ENCODE results near the gene TEX2. TPM values are rescaled to one million over a fixed set of nuclear protein-coding genes. Genes with fewer than 3 reads are reported as not detected.

The TEX2 gene
- total RNA-seq, 8 experiments from 2014 or later = 13.9 to 50.9 (median 23.9) TPM

- peaks cover 5 to 12% of the 10 kb centered on the region in 2 donors for H3K4me1 ChIP-seq (replicated peaks in 1 of 2)
- 0 to 60% (median 42%) methylated on average over 1 to 3 of the region's 4 CpGs; no CpG with 5 or more reads in 2 of the 10 experiments for WGBS, 10 experiments
- H3K4me3 ChIP-seq = no peak overlapping the region
- ATAC-seq (replicated peaks in 6 of 8) = peak in 5 of 8 experiments; percentile 74 to 94 (median 91)
- in situ Hi-C loops (cut with MboI; ENCODE audit: low pct_unique_long_range_greater_than_20kb in 2 of 9, low sequenced_read_pairs in 9 of 9, unreplicated experiment in 9 of 9) = loop anchor here in 3 of 9 experiments (25.0 kb wide), 2 partner anchors 252 to 377 kb away; partner anchors contain the start of genes CSHL1 (in 1 of the 3) and GH1 (in 1 of the 3)
- H3K27ac ChIP-seq = no peak overlapping the region
Measured at GRCh38 chr17:64289741-64290141, 26.7 kb upstream of the TEX2 start.

DNA sequence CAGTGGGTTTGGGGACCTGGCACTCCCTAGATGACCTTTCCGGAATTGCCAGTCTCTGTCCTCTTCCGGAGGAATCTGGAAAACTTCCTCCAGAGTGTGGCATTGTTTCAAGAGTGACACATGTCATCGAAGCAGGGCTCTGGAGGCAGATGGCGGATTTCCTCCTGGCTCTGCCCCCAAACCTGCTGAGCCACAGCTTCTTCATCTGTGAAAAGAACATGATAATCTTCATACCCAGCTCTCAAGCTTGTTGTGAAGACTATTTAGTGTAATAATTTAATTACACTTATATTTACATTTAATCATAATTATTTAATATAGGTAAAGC, 19.7 kb upstream of the TEX2 start:
- no peak for ATAC-seq (replicated peaks in 6 of 8)
- Histone ChIP-seq H3K4me1 (replicated peaks in 1 of 2) (peaks cover 0 to under 1% of the 10 kb centered on the region in 2 donors), H3K27ac (no peak overlapping the region), H3K4me3 (no peak overlapping the region)
- in situ Hi-C loops (cut with MboI; ENCODE audit: low pct_unique_long_range_greater_than_20kb in 2 of 9, low sequenced_read_pairs in 9 of 9, unreplicated experiment in 9 of 9) = loop anchor here in 3 of 9 experiments (25.0 kb wide), 2 partner anchors 245 to 370 kb away; partner anchors contain the start of genes CSHL1 (in 1 of the 3) and GH1 (in 1 of the 3)
- WGBS, 10 experiments = 8 to 100% (median 76%) methylated on average over 1 to 4 of the region's 4 CpGs; no CpG with 5 or more reads in 7 of the 10 experiments

- peaks cover 0 to 6% of the 10 kb centered on the region in 2 donors for H3K4me1 ChIP-seq (replicated peaks in 1 of 2)
- no peak overlapping the region for H3K27ac ChIP-seq
- WGBS, 10 experiments = 0 to 31% (median 9%) methylated on average over 2 to 13 of the region's 19 CpGs; no CpG with 5 or more reads in 1 of the 10 experiments
- ATAC-seq (replicated peaks in 6 of 8) = peak; percentile 31 to 86 (median 50)
- in situ Hi-C loops (cut with MboI; ENCODE audit: low pct_unique_long_range_greater_than_20kb in 2 of 9, low sequenced_read_pairs in 9 of 9, unreplicated experiment in 9 of 9) = loop anchor here in 3 of 9 experiments (25.0 kb wide), 2 partner anchors 245 to 370 kb away; partner anchors contain the start of genes CSHL1 (in 1 of the 3) and GH1 (in 1 of the 3)
- no peak overlapping the region for H3K4me3 ChIP-seq
Measured at GRCh38 chr17:64281962-64282752, 19.1 kb upstream of the TEX2 start.

DNA sequence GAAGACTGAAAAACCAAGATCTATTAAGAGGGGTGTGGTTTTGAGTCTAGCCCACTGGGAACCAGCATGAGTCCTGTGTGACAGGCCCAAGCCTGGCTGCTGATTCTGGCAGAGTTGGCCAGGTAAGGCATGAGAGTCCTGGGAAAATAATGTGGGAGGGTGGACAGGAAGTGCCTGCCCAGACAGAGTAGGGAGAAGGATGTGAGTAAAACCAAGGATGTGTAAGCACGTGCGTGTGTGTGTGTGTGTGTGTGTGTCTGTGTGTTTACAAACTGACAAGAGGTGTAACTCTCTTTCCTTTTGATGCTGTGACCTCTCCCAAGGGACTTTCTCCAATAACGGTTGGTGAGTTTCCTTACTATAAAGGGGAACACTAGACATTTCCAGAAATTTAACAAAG, 15.6 kb upstream of the TEX2 start:
- H3K4me1 ChIP-seq (replicated peaks in 1 of 2) = peaks cover 0 to 8% of the 10 kb centered on the region in 2 donors

GRCh38 chr17:64277831-64278562, 14.9 kb upstream of the TEX2 start:
- WGBS, 10 experiments = 20 to 94% (median 63%) methylated on average over 1 to 6 of the region's 7 CpGs; no CpG with 5 or more reads in 1 of the 10 experiments
- no peak overlapping the region for H3K27ac ChIP-seq
- in situ Hi-C loops (cut with MboI; ENCODE audit: low pct_unique_long_range_greater_than_20kb in 2 of 9, low sequenced_read_pairs in 9 of 9, unreplicated experiment in 9 of 9) = loop anchor here in 3 of 9 experiments (5.0 to 25.0 kb wide), 3 partner anchors 126 to 366 kb away; partner anchors contain the start of genes CSHL1 (in 1 of the 3) and GH1 (in 1 of the 3)
- peaks cover 0 to 8% of the 10 kb centered on the region in 2 donors for H3K4me1 ChIP-seq (replicated peaks in 1 of 2)
- no peak overlapping the region for H3K4me3 ChIP-seq
- peak in 1 of 8 experiments; percentile 38 for ATAC-seq (replicated peaks in 6 of 8)

More for the DNA sequence above, 15.6 kb upstream of the TEX2 start:
- Histone ChIP-seq H3K27ac (no peak overlapping the region), H3K4me3 (no peak overlapping the region)
- WGBS, 10 experiments = 78 to 90% (median 81%) methylated on average over 1 to 3 of the region's 3 CpGs; no CpG with 5 or more reads in 6 of the 10 experiments
- no peak for ATAC-seq (replicated peaks in 6 of 8)
- in situ Hi-C loops (cut with MboI; ENCODE audit: low pct_unique_long_range_greater_than_20kb in 2 of 9, low sequenced_read_pairs in 9 of 9, unreplicated experiment in 9 of 9) = loop anchor here in 3 of 9 experiments (5.0 to 25.0 kb wide), 3 partner anchors 126 to 366 kb away; partner anchors contain the start of genes CSHL1 (in 1 of the 3) and GH1 (in 1 of the 3)

DNA sequence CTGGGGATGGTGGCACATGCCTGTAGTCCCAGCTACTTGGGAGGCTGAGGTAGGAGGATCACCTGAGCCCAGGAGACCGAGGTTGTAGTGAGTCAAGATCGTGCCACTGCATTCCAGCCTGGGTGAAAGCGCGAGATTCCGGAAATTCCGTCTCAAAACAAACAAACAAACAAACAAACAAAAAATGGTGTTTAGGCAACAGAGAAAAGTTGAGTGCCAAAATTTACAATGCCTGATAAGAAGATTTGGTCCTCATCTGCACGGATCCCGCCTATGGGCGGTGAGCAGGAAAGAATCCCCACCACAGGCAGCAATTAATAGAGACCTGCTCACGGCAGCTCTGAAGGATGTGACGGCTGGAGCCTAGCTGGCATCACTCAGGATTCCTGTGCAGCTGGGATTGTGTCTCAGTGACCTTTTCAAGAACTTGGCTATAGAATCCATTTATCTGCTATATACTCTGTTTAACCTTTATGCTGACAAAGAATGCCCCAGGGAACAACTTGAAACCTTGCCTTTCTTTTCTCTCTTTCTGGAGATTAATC, 14.0 kb upstream of the TEX2 start:
- H3K4me3 ChIP-seq = no peak overlapping the region
- H3K27ac ChIP-seq = no peak overlapping the region
- 61 to 100% (median 91%) methylated on average over 2 to 9 of the region's 11 CpGs; no CpG with 5 or more reads in 4 of the 10 experiments for WGBS, 10 experiments
- ATAC-seq (replicated peaks in 6 of 8) = peak in 2 of 8 experiments; percentile 22 to 29
- H3K4me1 ChIP-seq (replicated peaks in 1 of 2) = peaks cover 0 to 8% of the 10 kb centered on the region in 2 donors
- in situ Hi-C loops (cut with MboI; ENCODE audit: low pct_unique_long_range_greater_than_20kb in 2 of 9, low sequenced_read_pairs in 9 of 9, unreplicated experiment in 9 of 9) = loop anchor here in 3 of 9 experiments (5.0 to 25.0 kb wide), 3 partner anchors 125 to 365 kb away; partner anchors contain the start of genes CSHL1 (in 1 of the 3) and GH1 (in 1 of the 3)

GRCh38 chr17:64275016-64275415, 12.0 kb upstream of the TEX2 start:
- ATAC-seq (replicated peaks in 6 of 8) = no peak
- Histone ChIP-seq H3K4me3 (no peak overlapping the region), H3K27ac (no peak overlapping the region), H3K4me1 (replicated peaks in 1 of 2) (peaks cover 0 to 8% of the 10 kb centered on the region in 2 donors)
- in situ Hi-C loops (cut with MboI; ENCODE audit: low pct_unique_long_range_greater_than_20kb in 2 of 9, low sequenced_read_pairs in 9 of 9, unreplicated experiment in 9 of 9) = loop anchor here in 3 of 9 experiments (5.0 to 25.0 kb wide), 3 partner anchors 123 to 363 kb away; partner anchors contain the start of genes CSHL1 (in 1 of the 3) and GH1 (in 1 of the 3)
- 38 to 82% (median 77%) methylated on average over 1 to 3 of the region's 3 CpGs; no CpG with 5 or more reads in 4 of the 10 experiments for WGBS, 10 experiments

- ATAC-seq (replicated peaks in 6 of 8) = no peak
- 27 to 86% (median 72%) methylated on average over 1 to 5 of the region's 6 CpGs; no CpG with 5 or more reads in 4 of the 10 experiments for WGBS, 10 experiments
- in situ Hi-C loops (cut with MboI; ENCODE audit: low pct_unique_long_range_greater_than_20kb in 2 of 9, low sequenced_read_pairs in 9 of 9, unreplicated experiment in 9 of 9) = loop anchor here in 2 of 9 experiments (25.0 kb wide), 1 partner anchor 111 kb away; no protein-coding TSS in a partner anchor
Measured at GRCh38 chr17:64273006-64273405, 9.9 kb upstream of the TEX2 start.

DNA sequence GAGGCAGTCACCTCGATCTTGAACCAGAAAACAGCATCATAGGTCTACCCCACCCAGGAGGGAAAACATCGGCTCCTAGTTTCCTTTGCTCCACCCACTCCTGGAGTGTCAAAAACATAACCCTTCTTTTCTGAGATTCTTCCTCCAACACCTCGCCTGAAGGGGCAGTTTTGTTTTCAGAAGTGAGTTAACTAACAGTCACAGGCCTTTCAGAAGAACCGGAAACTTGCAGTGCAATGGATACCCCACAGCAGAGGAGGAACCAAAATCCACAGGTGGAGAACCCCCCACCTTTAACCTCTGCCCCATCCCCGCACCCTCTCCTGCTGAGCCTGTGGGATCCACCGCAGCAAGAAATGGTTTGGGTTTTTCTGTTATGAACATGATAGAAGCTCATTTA, 7.8 kb upstream of the TEX2 start:
- 20 to 100% (median 79%) methylated on average over 2 to 5 of the region's 6 CpGs; no CpG with 5 or more reads in 4 of the 10 experiments for WGBS, 10 experiments
- Histone ChIP-seq H3K4me3 (no peak overlapping the region), H3K4me1 (replicated peaks in 1 of 2) (peaks cover 0 to 9% of the 10 kb centered on the region in 2 donors), H3K27ac (no peak overlapping the region)
- in situ Hi-C loops (cut with MboI; ENCODE audit: low pct_unique_long_range_greater_than_20kb in 2 of 9, low sequenced_read_pairs in 9 of 9, unreplicated experiment in 9 of 9) = loop anchor here in 2 of 9 experiments (25.0 kb wide), 1 partner anchor 109 kb away; no protein-coding TSS in a partner anchor
- no peak for ATAC-seq (replicated peaks in 6 of 8)

More at GRCh38 chr17:64273006-64273405, 9.9 kb upstream of the TEX2 start:
- H3K4me1 ChIP-seq (replicated peaks in 1 of 2) = peaks cover 8 to 9% of the 10 kb centered on the region in 2 donors
- no peak overlapping the region for H3K4me3 ChIP-seq
- no peak overlapping the region for H3K27ac ChIP-seq

DNA sequence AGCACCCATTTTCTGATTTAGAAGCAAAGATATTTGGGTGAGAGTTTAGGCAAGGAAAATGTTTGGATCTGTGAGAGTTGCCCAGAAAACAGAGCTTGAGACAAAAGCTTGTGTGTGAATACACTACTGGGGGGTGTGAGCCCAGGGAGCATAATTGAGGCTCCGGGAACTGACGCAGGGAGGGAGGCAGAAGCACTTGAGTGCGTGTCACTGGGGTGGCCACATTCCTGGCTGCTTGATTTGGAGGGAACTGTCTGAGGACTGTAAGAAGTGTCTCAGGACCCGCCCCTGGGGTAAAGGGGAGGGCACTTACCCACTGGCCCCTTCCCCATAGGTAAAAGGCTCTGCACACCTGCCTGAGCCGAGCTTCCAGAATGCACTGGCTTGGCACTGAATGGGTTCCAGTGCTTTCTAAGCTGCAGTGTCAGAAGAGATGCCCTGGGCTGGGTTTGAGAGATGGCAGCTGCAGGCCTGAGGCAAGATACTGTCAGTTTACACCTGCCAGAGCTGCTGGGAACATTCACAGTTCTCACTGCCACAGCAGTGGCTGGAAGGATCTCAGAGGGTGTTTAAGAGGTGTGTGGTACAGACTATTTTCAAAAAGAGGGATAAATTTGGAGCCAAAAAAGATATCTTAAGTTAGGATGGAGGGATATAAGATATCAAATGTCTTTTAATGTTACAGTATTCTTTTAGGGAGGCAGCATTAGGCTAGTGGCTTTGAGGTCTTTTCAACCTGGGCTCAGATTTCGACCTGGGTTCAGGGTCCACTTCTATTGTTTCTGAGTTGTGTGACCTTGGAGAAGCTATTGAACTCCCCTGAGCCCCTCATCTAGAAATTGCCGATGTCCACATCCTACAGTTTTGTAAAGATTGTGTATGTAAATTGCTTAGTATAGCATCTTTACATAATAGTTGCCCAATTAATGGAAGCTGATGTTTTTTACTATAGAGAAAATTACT, 6.9 kb upstream of the TEX2 start:
- in situ Hi-C loops (cut with MboI; ENCODE audit: low pct_unique_long_range_greater_than_20kb in 2 of 9, low sequenced_read_pairs in 9 of 9, unreplicated experiment in 9 of 9) = loop anchor here in 2 of 9 experiments (25.0 kb wide), 1 partner anchor 108 kb away; no protein-coding TSS in a partner anchor
- Histone ChIP-seq H3K4me1 (replicated peaks in 1 of 2) (peaks cover 0 to 14% of the 10 kb centered on the region in 2 donors), H3K27ac (no peak overlapping the region), H3K4me3 (no peak overlapping the region)
- peak in 1 of 8 experiments; percentile 17 for ATAC-seq (replicated peaks in 6 of 8)
- 37 to 83% (median 53%) methylated on average over 1 to 4 of the region's 7 CpGs; no CpG with 5 or more reads in 6 of the 10 experiments for WGBS, 10 experiments

- peak in 1 of 8 experiments; percentile 57 for ATAC-seq (replicated peaks in 6 of 8)
- WGBS, 10 experiments = 20 to 83% (median 64%) methylated on average over 1 to 2 of the region's 3 CpGs; no CpG with 5 or more reads in 6 of the 10 experiments
Measured at GRCh38 chr17:64264891-64265290, 1.8 kb upstream of the TEX2 start.

More at GRCh38 chr17:64264891-64265290, 1.8 kb upstream of the TEX2 start:
- peak overlapping the region in 1 of 2 donors; percentile 55 for H3K27ac ChIP-seq
- H3K4me3 ChIP-seq = no peak overlapping the region
- H3K4me1 ChIP-seq (replicated peaks in 1 of 2) = peaks cover 7 to 34% of the 10 kb centered on the region in 2 donors
- in situ Hi-C loops (cut with MboI; ENCODE audit: low pct_unique_long_range_greater_than_20kb in 2 of 9, low sequenced_read_pairs in 9 of 9, unreplicated experiment in 9 of 9) = loop anchor here in 2 of 9 experiments (25.0 kb wide), 1 partner anchor 103 kb away; no protein-coding TSS in a partner anchor
